Smooth muscle cell (in vitro differentiated cells): ENCODE data around the gene SOHLH2. TPM values are rescaled to one million over a fixed set of nuclear protein-coding genes. Genes with fewer than 3 reads are reported as not detected.

Experiments used
- DNase-seq: peaks from one replicate; lab custom pipeline; 2025; ENCODE audit not compliant: unreplicated experiment; lab: John Stamatoyannopoulos, UW
- H2AFZ ChIP-seq: fragments of 200-600 bp; sonication (generic); 2 replicates; pipeline ENCODE4 v1.6.0; 2016; ENCODE audit warnings: antibody characterized with exemption, low read depth, mild to moderate bottlenecking
- H3F3A ChIP-seq: fragments of 200-600 bp; sonication (generic); 2 replicates; pipeline ENCODE4 v1.6.0; 2017; ENCODE audit warnings: antibody characterized with exemption, low read depth
- H3K27ac ChIP-seq: fragments of 200-600 bp; sonication (generic); 2 replicates; pipeline ENCODE4 v1.5.1; 2016; ENCODE audit warnings: low read depth, mild to moderate bottlenecking
- H3K27me3 ChIP-seq: fragments of 200-600 bp; sonication (generic); 2 replicates; pipeline ENCODE4 v1.6.1; 2016; ENCODE audit warnings: low read depth, mild to moderate bottlenecking
- H3K36me3 ChIP-seq: fragments of 200-600 bp; sonication (generic); 2 replicates; pipeline ENCODE4 v1.5.1; 2016; ENCODE audit warnings: low read depth
- H3K4me1 ChIP-seq: fragments of 200-600 bp; sonication (generic); 2 replicates; pipeline ENCODE4 v1.5.1; 2016; ENCODE audit warnings: low read depth
- H3K4me2 ChIP-seq: fragments of 200-600 bp; sonication (generic); 2 replicates; pipeline ENCODE4 v1.6.0; 2016; ENCODE audit warnings: mild to moderate bottlenecking
- H3K4me3 ChIP-seq: fragments of 200-600 bp; sonication (generic); 2 replicates; pipeline ENCODE4 v1.5.1; 2016; ENCODE audit warnings: mild to moderate bottlenecking
- H3K79me2 ChIP-seq: fragments of 200-600 bp; sonication (generic); 2 replicates; pipeline ENCODE4 v1.6.0; 2016; ENCODE audit warnings: low read depth, mild to moderate bottlenecking
- H3K9ac ChIP-seq: fragments of 200-600 bp; sonication (generic); 2 replicates; pipeline ENCODE4 v1.6.0; 2016; ENCODE audit warnings: low read depth
- H3K9me3 ChIP-seq: fragments of 200-600 bp; sonication (generic); replicated peaks from 2 replicates; pipeline ENCODE4 v1.5.1; 2016; ENCODE audit warnings: low read depth
- H4K20me1 ChIP-seq: fragments of 200-600 bp; sonication (generic); 2 replicates; pipeline ENCODE4 v1.6.0; 2016; ENCODE audit warnings: low read depth
- WGBS: methylation state at CpG from one replicate; pipeline ENCODE4 v1.1.7; 2016; ENCODE audit warnings: low lambda C conversion rate; 5-methylcytosine and 5-hydroxymethylcytosine counted together
- polyA plus RNA-seq: library from polyadenylated mRNA; unstranded; fragments of >200 nt; fragmentation: Nextera tagmentation; extraction: Ambion mirVana; gene quantifications from 2 replicates; pipeline ENCODE4 v1.2.1, GENCODE V29; 2016
- total RNA-seq: library from RNA; depleted of rRNA; stranded (reverse); fragments of >200 nt; gene quantifications from 2 replicates; pipeline ENCODE4 v1.2.3, GENCODE V29; 2014
- TF ChIP-seq, protein P1 (sequence below): fragments of 200-600 bp; sonication (generic); IDR thresholded peaks from 2 replicates; pipeline ENCODE4 v1.5.1; 2017; ENCODE audit warnings: borderline replicate concordance, mild to moderate bottlenecking, antibody characterized with exemption; ENCODE audit not compliant: insufficient read depth, poor library complexity, severe bottlenecking

Gene SOHLH2
- total and polyA plus RNA-seq, 2 experiments from 2014 or later, result 0.04 TPM; not detected in 1

DNA sequence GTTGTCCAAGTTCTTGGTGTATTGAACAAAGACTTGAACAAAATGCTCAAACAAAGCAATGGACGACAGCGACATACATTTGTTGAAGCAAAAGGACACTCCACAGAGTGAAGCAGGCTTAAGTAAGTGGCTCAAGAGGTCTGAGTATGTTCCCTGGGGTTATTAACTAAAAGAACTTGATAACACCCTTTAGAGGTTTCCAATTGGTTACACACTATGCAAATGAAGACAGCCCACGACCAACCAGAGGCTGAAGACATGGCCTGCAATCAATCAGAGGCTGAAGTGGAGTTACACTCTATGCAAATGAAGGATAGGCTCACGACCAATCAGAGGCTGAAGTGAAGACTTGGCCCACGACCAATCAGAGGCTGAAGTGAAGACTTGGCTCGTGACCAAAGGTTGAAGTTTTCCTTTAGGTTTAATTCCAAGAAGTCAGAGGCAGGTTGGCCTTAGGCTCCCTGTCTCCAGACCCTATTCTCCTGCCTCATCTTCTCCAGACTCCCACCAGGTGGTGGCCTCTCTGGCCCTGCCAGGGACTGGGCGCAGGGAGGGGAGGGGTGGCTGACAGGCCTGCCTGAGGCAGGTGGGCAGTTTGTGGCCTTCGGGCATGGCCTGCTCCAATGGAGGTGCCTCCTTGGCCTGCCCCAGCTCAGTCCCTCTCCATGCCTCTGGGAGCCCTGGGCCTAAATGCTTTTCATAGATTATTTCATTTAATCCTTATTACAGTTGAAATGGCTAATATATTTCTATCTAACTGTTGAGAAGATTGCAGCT is 45.2 kb upstream of the SOHLH2 start:
- H3K4me2 ChIP-seq, result no peak overlapping the region
- H3K4me3 ChIP-seq, result no peak overlapping the region
- H3K4me1 ChIP-seq, result no peaks in the 10 kb centered on the region
- H3K9ac ChIP-seq, result no peak overlapping the region
- no peak overlapping the region for H2AFZ ChIP-seq
- no peaks in the 10 kb centered on the region for H3K9me3 ChIP-seq
- H3K36me3 ChIP-seq, result no peaks in the 10 kb centered on the region
- peaks cover 16% of the 10 kb centered on the region for H3K27me3 ChIP-seq
- no peak for DNase-seq
- H4K20me1 ChIP-seq, result no peaks in the 10 kb centered on the region
- no peaks in the 10 kb centered on the region for H3K79me2 ChIP-seq
- 92% methylated on average over 8 of the region's 8 CpGs for WGBS
- TF ChIP-seq, protein P1, sequence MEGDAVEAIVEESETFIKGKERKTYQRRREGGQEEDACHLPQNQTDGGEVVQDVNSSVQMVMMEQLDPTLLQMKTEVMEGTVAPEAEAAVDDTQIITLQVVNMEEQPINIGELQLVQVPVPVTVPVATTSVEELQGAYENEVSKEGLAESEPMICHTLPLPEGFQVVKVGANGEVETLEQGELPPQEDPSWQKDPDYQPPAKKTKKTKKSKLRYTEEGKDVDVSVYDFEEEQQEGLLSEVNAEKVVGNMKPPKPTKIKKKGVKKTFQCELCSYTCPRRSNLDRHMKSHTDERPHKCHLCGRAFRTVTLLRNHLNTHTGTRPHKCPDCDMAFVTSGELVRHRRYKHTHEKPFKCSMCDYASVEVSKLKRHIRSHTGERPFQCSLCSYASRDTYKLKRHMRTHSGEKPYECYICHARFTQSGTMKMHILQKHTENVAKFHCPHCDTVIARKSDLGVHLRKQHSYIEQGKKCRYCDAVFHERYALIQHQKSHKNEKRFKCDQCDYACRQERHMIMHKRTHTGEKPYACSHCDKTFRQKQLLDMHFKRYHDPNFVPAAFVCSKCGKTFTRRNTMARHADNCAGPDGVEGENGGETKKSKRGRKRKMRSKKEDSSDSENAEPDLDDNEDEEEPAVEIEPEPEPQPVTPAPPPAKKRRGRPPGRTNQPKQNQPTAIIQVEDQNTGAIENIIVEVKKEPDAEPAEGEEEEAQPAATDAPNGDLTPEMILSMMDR, result no peak
- no peaks in the 10 kb centered on the region for H3F3A ChIP-seq
- H3K27ac ChIP-seq, result no peak overlapping the region

DNA sequence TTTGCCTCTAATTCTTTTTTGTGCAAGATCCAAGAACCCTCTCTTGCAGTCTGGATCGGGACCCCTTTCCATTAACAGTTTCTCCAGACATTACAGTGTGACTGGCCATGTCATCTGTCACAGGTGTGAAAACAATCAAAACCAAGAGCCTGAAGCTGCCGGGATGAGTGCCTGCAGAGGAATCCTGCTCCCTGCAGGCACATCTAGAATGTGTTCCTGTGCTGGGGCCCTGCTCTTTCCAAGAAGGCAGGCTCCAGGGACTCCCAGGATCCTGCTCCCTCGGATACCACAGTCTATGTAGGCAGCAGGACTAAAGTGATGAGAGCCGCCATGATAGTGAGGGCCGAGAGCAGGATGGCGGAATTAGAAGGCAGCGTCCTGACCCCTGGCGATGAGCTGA is 44.5 kb upstream of the SOHLH2 start:
- peaks cover 11% of the 10 kb centered on the region for H3K27me3 ChIP-seq
- no peak overlapping the region for H2AFZ ChIP-seq
- H3K4me1 ChIP-seq, result no peaks in the 10 kb centered on the region
- 83% methylated on average over 8 of the region's 8 CpGs for WGBS
- no peak overlapping the region for H3K4me3 ChIP-seq
- H3F3A ChIP-seq, result no peaks in the 10 kb centered on the region
- no peaks in the 10 kb centered on the region for H3K9me3 ChIP-seq
- H3K79me2 ChIP-seq, result no peaks in the 10 kb centered on the region
- H3K27ac ChIP-seq, result no peak overlapping the region
- no peaks in the 10 kb centered on the region for H4K20me1 ChIP-seq
- TF ChIP-seq, protein P1, result no peak
- no peak for DNase-seq
- H3K4me2 ChIP-seq, result no peak overlapping the region
- no peaks in the 10 kb centered on the region for H3K36me3 ChIP-seq
- H3K9ac ChIP-seq, result no peak overlapping the region

DNA sequence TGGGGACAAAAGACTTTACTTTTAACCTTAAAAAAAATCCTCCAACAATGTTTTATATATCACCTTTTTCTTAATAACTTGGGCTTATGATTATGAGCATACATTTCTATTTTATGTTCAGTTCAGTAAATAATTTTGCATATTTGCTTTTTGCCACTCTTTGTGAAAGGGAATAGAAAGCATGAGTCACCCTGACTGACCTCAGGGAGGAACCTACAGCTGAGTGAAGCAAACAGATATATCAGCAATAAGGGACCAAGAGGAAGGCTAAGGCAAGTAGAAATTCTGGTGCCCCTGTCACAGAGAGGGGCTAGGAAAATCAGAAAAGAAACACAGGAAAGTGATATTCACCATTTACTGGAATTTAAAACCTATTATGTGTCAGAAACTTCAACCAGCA is 37.2 kb upstream of the SOHLH2 start:
- no peak overlapping the region for H3K27ac ChIP-seq
- no peaks in the 10 kb centered on the region for H3K27me3 ChIP-seq
- TF ChIP-seq, protein P1, result no peak
- H3K79me2 ChIP-seq, result no peaks in the 10 kb centered on the region
- no peak for DNase-seq
- H3F3A ChIP-seq, result no peaks in the 10 kb centered on the region
- H3K4me2 ChIP-seq, result no peak overlapping the region
- no peaks in the 10 kb centered on the region for H3K4me1 ChIP-seq
- no peak overlapping the region for H2AFZ ChIP-seq
- H3K36me3 ChIP-seq, result no peaks in the 10 kb centered on the region
- H3K4me3 ChIP-seq, result no peak overlapping the region
- no peaks in the 10 kb centered on the region for H4K20me1 ChIP-seq
- H3K9ac ChIP-seq, result no peak overlapping the region
- H3K9me3 ChIP-seq, result no peaks in the 10 kb centered on the region

DNA sequence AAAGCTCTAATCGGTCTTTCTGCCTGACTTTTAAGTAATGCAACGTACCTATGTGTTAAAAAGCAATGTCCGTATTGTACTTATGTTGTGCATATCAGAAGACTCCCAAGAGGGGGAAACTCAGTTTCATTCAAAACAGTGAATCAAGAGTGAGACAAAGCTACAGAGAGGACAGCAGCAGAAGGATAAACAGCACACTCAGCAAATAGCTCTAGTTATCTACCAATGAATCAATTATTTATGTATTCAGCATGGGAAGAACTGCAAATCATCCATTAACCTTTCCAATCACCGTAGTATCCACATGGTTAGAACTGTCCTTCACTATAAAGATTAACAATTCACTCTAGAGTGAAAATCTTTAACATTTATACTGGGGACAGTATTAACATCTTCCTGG is 36.7 kb upstream of the SOHLH2 start:
- Histone ChIP-seq H3K36me3 (no peaks in the 10 kb centered on the region), H3K27ac (no peak overlapping the region), H2AFZ (no peak overlapping the region), H3K9me3 (no peaks in the 10 kb centered on the region), H3F3A (no peaks in the 10 kb centered on the region), H3K4me1 (no peaks in the 10 kb centered on the region), H3K79me2 (no peaks in the 10 kb centered on the region), H3K4me2 (no peak overlapping the region), H3K4me3 (no peak overlapping the region), H3K27me3 (no peaks in the 10 kb centered on the region), H3K9ac (no peak overlapping the region), H4K20me1 (no peaks in the 10 kb centered on the region)
- 91% methylated on average over 4 of the region's 4 CpGs for WGBS
- no peak for DNase-seq
- TF ChIP-seq, protein P1, result no peak
